Measurements from ENCODE around the gene WNK2.
"Not testable (repeated sequence)": the region's sequence is repeated elsewhere in the genome, so short reads cannot be mapped to it uniquely, and the experiment has no call there.

The WNK2 gene

GRCh38 chr9:93251309-93251708 is 67.4 kb downstream of the WNK2 start:
- not testable (repeated sequence) for H3K36me3 Mint-ChIP-seq; H3K4me1 Mint-ChIP-seq (ENCODE audit: low read depth); H3K27ac Mint-ChIP-seq; H3K4me3 Mint-ChIP-seq; H3K27me3 Mint-ChIP-seq; H3K9me3 Mint-ChIP-seq (ENCODE audit: low read depth)

- Mint-ChIP-seq H3K9me3 (ENCODE audit: low read depth) (no peaks in the 10 kb centered on the region), H3K27ac (no peak overlapping the region), H3K4me1 (ENCODE audit: low read depth) (no peaks in the 10 kb centered on the region), H3K27me3 (no peaks in the 10 kb centered on the region), H3K36me3 (no peaks in the 10 kb centered on the region), H3K4me3 (no peak overlapping the region)
Measured at GRCh38 chr9:93252116-93252780, 68.3 kb downstream of the WNK2 start.

- no peaks in the 10 kb centered on the region for H3K4me1 Mint-ChIP-seq (ENCODE audit: low read depth)
- H3K27me3 Mint-ChIP-seq, result no peaks in the 10 kb centered on the region
- no peaks in the 10 kb centered on the region for H3K9me3 Mint-ChIP-seq (ENCODE audit: low read depth)
- no peaks in the 10 kb centered on the region for H3K36me3 Mint-ChIP-seq
- no peak overlapping the region for H3K27ac Mint-ChIP-seq
- no peak overlapping the region for H3K4me3 Mint-ChIP-seq
Measured at GRCh38 chr9:93252781-93253530, 69.0 kb downstream of the WNK2 start.

- H3K4me3 Mint-ChIP-seq, result no peak overlapping the region
- H3K36me3 Mint-ChIP-seq, result no peaks in the 10 kb centered on the region
- H3K4me1 Mint-ChIP-seq (ENCODE audit: low read depth), result no peaks in the 10 kb centered on the region
- H3K9me3 Mint-ChIP-seq (ENCODE audit: low read depth), result no peaks in the 10 kb centered on the region
- no peak overlapping the region for H3K27ac Mint-ChIP-seq
- H3K27me3 Mint-ChIP-seq, result no peaks in the 10 kb centered on the region
Measured at GRCh38 chr9:93253633-93254032, 69.7 kb downstream of the WNK2 start.

- no peak overlapping the region for H3K4me3 Mint-ChIP-seq
- no peaks in the 10 kb centered on the region for H3K36me3 Mint-ChIP-seq
- H3K4me1 Mint-ChIP-seq (ENCODE audit: low read depth), result no peaks in the 10 kb centered on the region
- no peak overlapping the region for H3K27ac Mint-ChIP-seq
- H3K27me3 Mint-ChIP-seq, result no peaks in the 10 kb centered on the region
- H3K9me3 Mint-ChIP-seq (ENCODE audit: low read depth), result no peaks in the 10 kb centered on the region
Measured at GRCh38 chr9:93254061-93254481, 70.1 kb downstream of the WNK2 start.

- H3K4me3 Mint-ChIP-seq, result no peak overlapping the region
- no peaks in the 10 kb centered on the region for H3K36me3 Mint-ChIP-seq
- H3K9me3 Mint-ChIP-seq (ENCODE audit: low read depth), result no peaks in the 10 kb centered on the region
- H3K4me1 Mint-ChIP-seq (ENCODE audit: low read depth), result no peaks in the 10 kb centered on the region
- no peak overlapping the region for H3K27ac Mint-ChIP-seq
- H3K27me3 Mint-ChIP-seq, result no peaks in the 10 kb centered on the region
Measured at GRCh38 chr9:93254806-93255493, 71.0 kb downstream of the WNK2 start.

- no peak overlapping the region for H3K27ac Mint-ChIP-seq
Measured at GRCh38 chr9:93255494-93255867, 71.5 kb downstream of the WNK2 start.

GRCh38 chr9:93255994-93256877 is 72.3 kb downstream of the WNK2 start:
- Mint-ChIP-seq H3K36me3 (no peaks in the 10 kb centered on the region), H3K27me3 (no peaks in the 10 kb centered on the region), H3K4me3 (no peak overlapping the region), H3K9me3 (ENCODE audit: low read depth) (no peaks in the 10 kb centered on the region), H3K27ac (no peak overlapping the region), H3K4me1 (ENCODE audit: low read depth) (no peaks in the 10 kb centered on the region)

More at GRCh38 chr9:93255494-93255867, 71.5 kb downstream of the WNK2 start:
- no peaks in the 10 kb centered on the region for H3K27me3 Mint-ChIP-seq
- no peaks in the 10 kb centered on the region for H3K4me1 Mint-ChIP-seq (ENCODE audit: low read depth)
- no peaks in the 10 kb centered on the region for H3K9me3 Mint-ChIP-seq (ENCODE audit: low read depth)
- no peaks in the 10 kb centered on the region for H3K36me3 Mint-ChIP-seq
- no peak overlapping the region for H3K4me3 Mint-ChIP-seq

GRCh38 chr9:93256878-93257807 is 73.2 kb downstream of the WNK2 start:
- no peaks in the 10 kb centered on the region for H3K27me3 Mint-ChIP-seq
- no peaks in the 10 kb centered on the region for H3K4me1 Mint-ChIP-seq (ENCODE audit: low read depth)
- no peak overlapping the region for H3K4me3 Mint-ChIP-seq
- H3K27ac Mint-ChIP-seq, result no peak overlapping the region
- H3K36me3 Mint-ChIP-seq, result no peaks in the 10 kb centered on the region
- H3K9me3 Mint-ChIP-seq (ENCODE audit: low read depth), result no peaks in the 10 kb centered on the region

GRCh38 chr9:93257808-93258331 is 73.9 kb downstream of the WNK2 start:
- Mint-ChIP-seq H3K27ac (no peak overlapping the region), H3K27me3 (no peaks in the 10 kb centered on the region), H3K36me3 (no peaks in the 10 kb centered on the region), H3K4me1 (ENCODE audit: low read depth) (no peaks in the 10 kb centered on the region), H3K9me3 (ENCODE audit: low read depth) (no peaks in the 10 kb centered on the region), H3K4me3 (no peak overlapping the region)

- no peaks in the 10 kb centered on the region for H3K36me3 Mint-ChIP-seq
- no peak overlapping the region for H3K4me3 Mint-ChIP-seq
- H3K4me1 Mint-ChIP-seq (ENCODE audit: low read depth), result no peaks in the 10 kb centered on the region
- no peak overlapping the region for H3K27ac Mint-ChIP-seq
- no peaks in the 10 kb centered on the region for H3K27me3 Mint-ChIP-seq
- no peaks in the 10 kb centered on the region for H3K9me3 Mint-ChIP-seq (ENCODE audit: low read depth)
Measured at GRCh38 chr9:93258419-93258817, 74.5 kb downstream of the WNK2 start.

- H3K36me3 Mint-ChIP-seq, result no peaks in the 10 kb centered on the region
- no peaks in the 10 kb centered on the region for H3K9me3 Mint-ChIP-seq (ENCODE audit: low read depth)
- no peak overlapping the region for H3K4me3 Mint-ChIP-seq
- no peaks in the 10 kb centered on the region for H3K4me1 Mint-ChIP-seq (ENCODE audit: low read depth)
- H3K27me3 Mint-ChIP-seq, result no peaks in the 10 kb centered on the region
- H3K27ac Mint-ChIP-seq, result no peak overlapping the region
Measured at GRCh38 chr9:93258818-93259489, 75.0 kb downstream of the WNK2 start.

- Mint-ChIP-seq H3K4me3 (no peak overlapping the region), H3K27me3 (no peaks in the 10 kb centered on the region), H3K9me3 (ENCODE audit: low read depth) (no peaks in the 10 kb centered on the region), H3K27ac (no peak overlapping the region), H3K36me3 (no peaks in the 10 kb centered on the region), H3K4me1 (ENCODE audit: low read depth) (no peaks in the 10 kb centered on the region)
Measured at GRCh38 chr9:93259490-93260262, 75.7 kb downstream of the WNK2 start.

All from activated naive CD8-positive, alpha-beta T cell (primary cell).